ENCODE measurements around the gene ZDHHC21. TPM values are rescaled to one million over a fixed set of nuclear protein-coding genes. Genes with fewer than 3 reads are reported as not detected.

Gene ZDHHC21
- 1.2 and 6.2 TPM in 2 replicates for total RNA-seq (2011; cell fraction: chromatin; rRNA removed; ENCODE audit: low replicate concordance)
- total RNA-seq (2011; cell fraction: nucleolus; rRNA removed) = 0.33 and 0.66 TPM in 2 replicates
- total RNA-seq (2011; cell fraction: nucleoplasm; rRNA removed) = 2.6 and 6.1 TPM in 2 replicates
- total RNA-seq (2014; rRNA removed) (0.53 and 0.64 TPM in 2 replicates), total RNA-seq (2014; rRNA removed; fragmentation: Illumina TruSeq; extraction: Trizol) (1.0 and 1.7 TPM in 2 replicates), total RNA-seq (2015; rRNA removed; fragmentation: Illumina TruSeq; extraction: Trizol) (1.2 and 1.4 TPM in 2 replicates), total RNA-seq (2021) (0.72 and 1.5 TPM in 2 replicates), polyA plus RNA-seq (2011; rRNA removed) (0.51 and 1.9 TPM in 2 replicates), polyA plus RNA-seq (2014; fragmentation: Illumina TruSeq; extraction: Trizol) (0.72 and 1.00 TPM in 2 replicates), polyA plus RNA-seq (2014; fragmentation: Nextera tagmentation; extraction: Ambion mirVana) (under 1 TPM; 0.10 to 0.31 TPM), polyA plus RNA-seq (2014; rRNA removed) (0.52 and 0.59 TPM in 2 replicates), polyA minus RNA-seq (2011; rRNA and poly(A)+ RNA removed) (1.2 and 3.0 TPM in 2 replicates), Bru-seq, nascent RNA (percentile 49 among the genes with signal in this experiment), BruChase-seq, experiment 1, labeled RNA remaining after a 2-hour chase (percentile 57 among the genes with signal in this experiment), BruChase-seq, experiment 2, labeled RNA remaining after a 6-hour chase (percentile 59 among the genes with signal in this experiment)
- polyA plus RNA-seq (2011; cell fraction: cytosol; rRNA removed) = 0.15 and 0.16 TPM in 2 replicates
- polyA plus RNA-seq (2011; cell fraction: nucleus; rRNA removed) = 1.5 and 3.2 TPM in 2 replicates
- 0.43 and 0.94 TPM in 2 replicates for polyA plus RNA-seq (2012)
- 0.09 and 0.57 TPM in 2 replicates for polyA minus RNA-seq (2011; cell fraction: cytosol; rRNA and poly(A)+ RNA removed)
- polyA minus RNA-seq (2011; cell fraction: nucleus; rRNA and poly(A)+ RNA removed) = 2.3 and 4.4 TPM in 2 replicates
- long read RNA-seq, experiment 1, full-length matches to known transcripts = 2 of 9 reads
- long read RNA-seq, experiment 1, partial matches to known transcripts = 2 of 9 reads
- long read RNA-seq, experiment 1, other reads (novel, unspliced or antisense) = 5 of 9 reads
- long read RNA-seq, experiment 2, partial matches to known transcripts = 0 of 2 reads
- long read RNA-seq, experiment 2, other reads (novel, unspliced or antisense) = 2 of 2 reads
- long read RNA-seq, experiment 3 = 0 reads

GRCh38 chr9:14693251-14693861, at the start of gene ZDHHC21:
Gene ZDHHC21 (minus strand): TSS chr9:14693432. CDS start chr9:14674340, 19,092 bp downstream.
- Histone ChIP-seq H3K27ac (ENCODE audit: extremely low read depth, low read depth, low read length) (no peak within 1 kb of the TSS), H3K4me2 (ENCODE audit: insufficient read depth, low read length) (peak within 1 kb of the TSS; percentile 49), H3K9me3 (replicated peaks; ENCODE audit: control insufficient read depth, insufficient read depth, low read depth, low read length) (no peaks in the 10 kb centered on the region), H3K9ac (ENCODE audit: insufficient read depth in 1 of 2, low read depth in 2 of 2, low read length in 2 of 2) (peak within 1 kb of the TSS in 1 of 2 experiments; percentile 77; a peak in 2 of 4 replicates), H3K27me3 (ENCODE audit: control insufficient read depth in 2 of 2, insufficient read depth in 2 of 2, low read length in 2 of 2) (no peaks in the 10 kb centered on the region), H3K36me3 (ENCODE audit: control insufficient read depth, insufficient read depth, low read length) (no peaks in the 10 kb centered on the region), H3K9me1 (ENCODE audit: control insufficient read depth, insufficient read depth, low read length) (no peaks in the 10 kb centered on the region), H2AFZ (ENCODE audit: low read depth, low read length) (peak within 1 kb of the TSS; percentile 79), H3K79me2 (ENCODE audit: control insufficient read depth, insufficient read depth, low read length) (no peaks in the 10 kb centered on the region), H3K4me1 (replicated peaks in 1 of 2; ENCODE audit: control insufficient read depth in 2 of 2, insufficient read depth in 2 of 2, low read length in 2 of 2) (peaks cover 0 to 4% of the 10 kb centered on the region in 2 experiments; a peak in 1 of 5 replicates), H4K20me1 (replicated peaks; ENCODE audit: control insufficient read depth, insufficient read depth, low read length) (no peaks in the 10 kb centered on the region), H3K4me3 (peak within 1 kb of the TSS; percentile 40)
- no TSS peak for BruUV-seq (replicated peaks)
- FAIRE-seq = no peak
- peak; percentile 27 to 52 (median 38) for DNase-seq (ENCODE audit: extremely low read depth in 1 of 4, low spot score in 3 of 4)
- in situ Hi-C loops (cut with MboI) = no loop called here
- peak; percentile 94 for ATAC-seq
- 49% methylated on average over 4 of the region's 50 CpGs for WGBS (ENCODE audit: insufficient coverage, low coverage, missing lambda C conversion rate)
- ChIA-PET POLR2A (no interaction called here), CTCF (ENCODE audit: low intra/inter-chr PET ratio) (no interaction called here)
- intact Hi-C loops (cut with micrococcal nuclease) = no loop called here
- peak; percentile 53; the same call in 1 of the 2 replicates for TF ChIP-seq PHF8 (IDR thresholded peaks at IDR 0.05; ENCODE audit: borderline replicate concordance, low read length)
- TF ChIP-seq SMAD4 (CRISPR knock-in tag; conservative IDR thresholded peaks at IDR 0.05) = peak; percentile 36; the same call in 1 of the 2 replicates
- TF ChIP-seq NONO (IDR thresholded peaks at IDR 0.05; ENCODE audit: low read depth in 2 of 2, low read length in 1 of 2) = peak in 1 of 2 experiments; percentile 30; a peak in 1 of 4 replicates
- TF ChIP-seq DLX4 (CRISPR knock-in tag; IDR thresholded peaks at IDR 0.05) = no peak
- TF ChIP-seq RBBP5 (IDR thresholded peaks at IDR 0.05; ENCODE audit: borderline replicate concordance, insufficient read depth, low read length, poor library complexity, severe bottlenecking) = peak; percentile 27

Measured in K562 (cell line).